HG03108 (cell line): ENCODE data around the gene HBA1.
"Not testable (repeated sequence)": the region's sequence is repeated elsewhere in the genome, so short reads cannot be mapped to it uniquely, and the experiment has no call there.

Experiments used
- ATAC-seq: cut with Tn5 transposase; IDR thresholded peaks from one replicate; pipeline ENCODE4 v1.9.1; 2021; ENCODE audit warnings: moderate library complexity; ENCODE audit not compliant: unreplicated experiment

The HBA1 gene

DNA sequence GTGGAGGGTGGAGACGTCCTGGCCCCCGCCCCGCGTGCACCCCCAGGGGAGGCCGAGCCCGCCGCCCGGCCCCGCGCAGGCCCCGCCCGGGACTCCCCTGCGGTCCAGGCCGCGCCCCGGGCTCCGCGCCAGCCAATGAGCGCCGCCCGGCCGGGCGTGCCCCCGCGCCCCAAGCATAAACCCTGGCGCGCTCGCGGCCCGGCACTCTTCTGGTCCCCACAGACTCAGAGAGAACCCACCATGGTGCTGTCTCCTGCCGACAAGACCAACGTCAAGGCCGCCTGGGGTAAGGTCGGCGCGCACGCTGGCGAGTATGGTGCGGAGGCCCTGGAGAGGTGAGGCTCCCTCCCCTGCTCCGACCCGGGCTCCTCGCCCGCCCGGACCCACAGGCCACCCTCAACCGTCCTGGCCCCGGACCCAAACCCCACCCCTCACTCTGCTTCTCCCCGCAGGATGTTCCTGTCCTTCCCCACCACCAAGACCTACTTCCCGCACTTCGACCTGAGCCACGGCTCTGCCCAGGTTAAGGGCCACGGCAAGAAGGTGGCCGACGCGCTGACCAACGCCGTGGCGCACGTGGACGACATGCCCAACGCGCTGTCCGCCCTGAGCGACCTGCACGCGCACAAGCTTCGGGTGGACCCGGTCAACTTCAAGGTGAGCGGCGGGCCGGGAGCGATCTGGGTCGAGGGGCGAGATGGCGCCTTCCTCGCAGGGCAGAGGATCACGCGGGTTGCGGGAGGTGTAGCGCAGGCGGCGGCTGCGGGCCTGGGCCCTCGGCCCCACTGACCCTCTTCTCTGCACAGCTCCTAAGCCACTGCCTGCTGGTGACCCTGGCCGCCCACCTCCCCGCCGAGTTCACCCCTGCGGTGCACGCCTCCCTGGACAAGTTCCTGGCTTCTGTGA lies at the start of gene HBA1:
HBA1 (plus strand) TSS at position 204 of the 906 bp plus-strand sequence; CDS start at position 241, 37 bp downstream.
- ATAC-seq: not testable (repeated sequence)

DNA sequence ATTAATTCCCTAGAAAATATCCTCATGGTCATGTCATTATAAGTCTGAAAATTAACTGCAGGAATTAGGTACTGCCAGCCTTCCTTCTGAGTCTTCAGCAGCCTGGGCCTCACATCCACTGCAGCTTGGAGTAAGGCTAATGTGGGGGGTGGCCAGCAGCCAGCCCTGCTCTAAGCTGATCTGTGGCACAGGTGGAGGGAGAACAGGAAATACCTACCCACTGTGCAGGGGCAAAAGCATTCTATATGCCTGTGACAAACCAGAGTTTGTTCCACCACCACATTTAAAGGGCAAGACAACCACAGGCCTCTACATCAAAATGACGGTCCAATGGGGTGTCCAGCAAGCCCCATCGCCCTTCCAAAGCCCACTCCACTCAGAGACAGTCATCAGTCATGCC lies 47.4 kb upstream of the HBA1 start:
- ATAC-seq: no peak

GRCh38 chr16:130533-131173 lies 45.8 kb upstream of the HBA1 start:
- ATAC-seq: no peak

DNA sequence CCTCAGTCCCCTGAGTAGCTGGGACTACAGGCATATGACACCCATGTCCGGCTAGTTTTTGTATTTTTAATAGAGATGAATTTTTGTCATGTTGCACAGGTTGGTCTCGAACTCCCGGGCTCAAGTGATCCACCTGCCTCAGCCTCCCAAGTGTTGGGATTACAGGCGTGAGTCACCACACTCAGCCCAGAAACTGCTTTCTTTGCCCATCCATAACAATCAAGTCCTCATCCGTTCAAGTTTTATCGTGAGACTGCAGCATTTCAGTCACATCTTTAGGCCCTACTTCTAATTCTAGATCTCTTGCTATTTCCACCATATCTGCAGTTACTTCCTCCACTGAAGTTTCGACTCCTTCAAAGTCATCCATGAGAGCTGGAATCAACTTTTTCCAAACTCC lies 44.4 kb upstream of the HBA1 start:
- no peak for ATAC-seq

DNA sequence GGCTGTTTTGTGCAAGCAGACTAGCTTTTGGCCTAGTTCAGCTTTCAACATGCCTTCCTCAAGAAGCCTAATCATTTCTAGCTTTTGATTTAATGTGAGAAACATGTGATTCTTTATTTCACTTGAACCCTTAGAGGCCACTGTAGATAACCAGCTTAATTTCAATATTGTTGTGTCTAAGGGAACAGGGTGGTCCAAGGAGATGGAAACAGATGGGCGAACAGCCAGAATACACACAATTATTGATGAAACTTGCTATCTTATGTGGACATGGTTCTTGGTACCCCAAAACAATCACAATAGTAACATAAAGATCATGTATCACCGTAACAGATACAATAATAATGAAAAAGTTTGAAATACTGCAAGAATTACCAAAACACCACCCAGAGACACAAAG lies 42.8 kb upstream of the HBA1 start:
- no peak for ATAC-seq

DNA sequence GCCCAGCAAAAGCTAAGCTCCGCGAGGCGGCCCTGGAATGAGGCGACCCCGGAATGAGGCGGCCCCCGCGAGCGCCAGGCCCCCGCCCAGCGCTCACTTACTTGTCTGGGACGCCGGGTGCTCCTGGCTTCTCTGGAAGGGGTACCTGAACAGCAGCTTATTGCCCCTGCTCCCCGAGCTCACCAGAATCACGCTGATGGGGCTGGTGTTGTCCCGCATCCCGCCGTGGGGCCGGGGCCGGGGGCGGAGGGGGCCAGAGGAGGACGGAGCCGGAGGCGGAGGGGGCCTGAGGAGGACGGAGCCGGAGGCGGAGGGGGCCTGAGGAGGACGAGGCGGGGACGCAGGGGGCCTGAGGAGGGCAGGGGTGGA lies 38.4 kb upstream of the HBA1 start:
- ATAC-seq: no peak

DNA sequence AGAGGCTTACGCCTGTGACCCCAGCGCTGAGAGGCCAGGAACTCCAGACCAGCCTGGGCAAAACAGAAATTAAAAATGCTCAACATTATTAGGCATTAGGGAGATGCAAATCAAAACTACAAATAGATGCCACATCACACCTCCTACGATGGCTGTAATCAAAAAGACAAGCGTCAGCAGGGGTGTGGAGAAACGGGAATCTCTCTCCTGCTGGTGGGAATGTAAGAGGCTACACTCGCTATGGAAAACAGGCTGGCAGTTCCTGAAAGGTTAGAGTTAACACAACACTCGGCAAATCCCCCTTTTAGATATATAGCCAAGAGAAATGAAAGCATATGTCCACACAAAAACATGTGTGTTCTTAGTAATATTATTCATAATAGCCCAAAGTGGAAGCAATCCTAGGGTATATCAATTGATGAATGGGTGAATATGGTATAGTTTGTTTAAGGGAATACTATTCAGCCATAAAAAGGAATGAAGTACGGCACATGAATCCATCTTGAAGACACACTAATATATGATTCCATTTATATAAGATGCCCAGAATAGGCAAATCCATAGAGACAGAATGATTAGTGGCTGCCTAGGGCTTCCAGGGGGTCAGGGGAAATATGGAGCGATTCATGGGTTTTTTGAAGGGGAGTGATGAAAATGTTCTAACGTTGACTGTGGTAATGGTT lies 36.2 kb upstream of the HBA1 start:
- no peak for ATAC-seq

DNA sequence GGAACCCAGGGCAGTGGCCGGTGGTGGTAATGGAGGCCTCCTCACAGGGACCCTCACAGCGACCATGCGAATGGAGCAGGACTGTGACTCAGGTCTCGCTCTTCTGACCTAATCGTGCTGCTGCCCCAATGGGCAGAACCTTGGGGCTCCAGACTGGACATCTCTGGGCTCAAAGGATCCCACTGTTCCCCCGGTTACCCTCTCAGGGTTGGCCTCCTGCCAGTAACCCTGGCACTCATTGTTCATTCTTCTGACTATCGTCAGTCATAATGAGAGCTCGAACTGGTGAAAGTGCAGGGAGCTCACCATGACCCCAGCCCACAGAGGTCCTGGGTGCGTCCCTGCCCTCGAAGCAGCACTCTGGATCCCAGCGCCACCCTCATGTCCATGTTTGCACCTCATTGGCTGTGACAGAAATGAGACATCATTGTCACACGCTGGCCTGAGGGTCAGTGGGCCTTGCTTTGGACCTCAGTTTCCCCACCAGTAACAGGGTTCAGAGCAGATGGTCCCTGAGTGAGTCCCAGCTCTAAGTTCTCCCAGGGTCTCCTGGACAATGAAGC lies 34.0 kb upstream of the HBA1 start:
- ATAC-seq: no peak

- no peak for ATAC-seq
Measured at GRCh38 chr16:143047-143446, 33.4 kb upstream of the HBA1 start.

DNA sequence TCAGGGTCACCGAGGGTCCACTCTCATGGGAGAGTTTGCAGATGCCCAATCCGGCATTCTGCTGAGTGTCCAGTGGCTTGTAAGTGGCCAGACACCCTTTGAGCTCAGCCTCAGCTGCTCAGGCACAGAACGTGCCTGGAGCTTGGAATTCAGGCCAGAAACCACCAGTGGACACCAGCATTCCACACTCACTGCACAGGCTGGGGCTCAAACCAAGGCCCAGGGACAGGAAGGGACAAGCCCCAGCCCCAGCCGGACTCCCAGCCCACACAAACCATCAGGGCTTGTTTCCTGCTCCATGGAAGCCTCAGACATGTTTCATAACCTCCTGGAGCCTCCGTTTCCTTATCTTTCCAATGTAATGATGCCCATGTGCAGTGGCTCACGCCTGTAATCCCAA lies 33.0 kb upstream of the HBA1 start:
- no peak for ATAC-seq

- no peak for ATAC-seq
Measured at GRCh38 chr16:144797-145252, 31.7 kb upstream of the HBA1 start.

DNA sequence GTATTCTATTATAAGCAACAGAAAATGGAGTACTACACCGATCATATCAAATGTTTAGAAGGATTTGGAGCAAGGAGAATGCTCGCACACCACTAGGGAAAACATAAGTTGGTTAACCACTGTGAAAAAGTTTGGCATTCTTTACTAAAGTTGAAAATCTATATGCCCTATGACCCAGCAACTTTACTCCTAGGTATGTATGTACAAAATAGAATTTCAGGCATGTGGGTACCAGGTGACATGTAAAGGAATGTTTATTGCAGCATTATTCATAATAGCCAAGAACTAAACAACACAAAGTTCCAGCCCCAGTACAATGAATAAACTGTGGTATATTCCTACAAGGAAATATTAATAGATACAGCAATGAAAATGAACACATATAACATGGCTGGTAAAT lies 29.8 kb upstream of the HBA1 start:
- ATAC-seq: no peak

- ATAC-seq: no peak
Measured at GRCh38 chr16:149024-149660, 27.3 kb upstream of the HBA1 start.

GRCh38 chr16:152141-153128 lies 24.0 kb upstream of the HBA1 start, which contains the start of gene HBZ:
Gene HBZ, plus strand, starts transcription at chr16:152644. Its CDS starts 266 bp downstream, at chr16:152910.
- ATAC-seq: no peak

- ATAC-seq: not testable (repeated sequence)
Measured at GRCh38 chr16:153129-153521, 23.4 kb upstream of the HBA1 start.

DNA sequence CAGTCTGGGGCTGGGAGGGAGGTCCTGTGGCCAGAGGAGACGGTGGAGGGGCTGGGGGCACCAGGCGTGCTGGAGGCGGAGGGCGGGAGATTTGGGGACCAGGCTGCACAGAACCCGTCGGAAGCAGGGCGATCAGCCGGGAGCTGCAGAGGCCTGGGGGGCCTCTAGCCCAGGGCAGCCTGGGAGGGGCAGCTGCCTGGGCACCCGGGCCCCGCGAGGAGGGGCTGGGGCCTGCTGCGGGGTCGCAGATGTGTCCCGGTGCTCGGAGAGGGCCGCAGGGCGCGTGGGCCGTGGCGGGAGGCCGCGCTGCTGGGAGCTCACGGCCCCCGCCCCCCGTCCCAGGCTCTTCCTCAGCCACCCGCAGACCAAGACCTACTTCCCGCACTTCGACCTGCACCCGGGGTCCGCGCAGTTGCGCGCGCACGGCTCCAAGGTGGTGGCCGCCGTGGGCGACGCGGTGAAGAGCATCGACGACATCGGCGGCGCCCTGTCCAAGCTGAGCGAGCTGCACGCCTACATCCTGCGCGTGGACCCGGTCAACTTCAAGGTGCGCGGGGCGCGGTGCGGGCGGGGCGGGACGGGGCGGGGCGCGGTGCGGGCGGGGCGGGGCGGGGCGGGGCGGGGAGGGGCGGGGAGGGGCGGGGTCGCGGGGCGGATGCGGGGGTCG lies 22.8 kb upstream of the HBA1 start:
- ATAC-seq: not testable (repeated sequence)

- ATAC-seq: no peak
Measured at GRCh38 chr16:154217-155030, 22.1 kb upstream of the HBA1 start.

DNA sequence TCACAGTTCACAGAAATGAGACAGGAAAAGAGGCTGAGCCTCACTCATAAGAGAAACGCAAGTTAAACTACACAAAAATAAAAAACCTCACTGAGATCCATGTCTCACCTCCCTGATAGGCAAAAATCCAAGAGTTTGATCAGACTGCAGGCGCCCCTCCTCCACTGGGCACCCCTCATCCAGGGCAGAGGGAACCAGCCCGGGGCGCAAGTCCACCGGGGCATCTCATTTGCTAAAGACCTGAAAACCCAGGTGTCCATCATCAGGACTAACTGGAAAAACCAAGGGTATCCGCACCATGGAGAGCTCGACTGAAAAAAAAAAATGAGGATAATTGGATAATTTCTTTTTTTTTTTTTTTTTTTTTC lies 21.5 kb upstream of the HBA1 start:
- no peak for ATAC-seq
